Mesendoderm (in vitro differentiated cells): ENCODE measurements around the gene COL7A1.
A peak's percentile ranks its signal among the peaks of the same experiment; 100 is the strongest.

Source experiments
- DNase-seq: peaks from one replicate; pipeline ENCODE4 v3.0.0; 2013
- H2AK5ac ChIP-seq: 2 replicates; pipeline ENCODE4 v1.6.1; 2013; ENCODE audit warnings: low read length, inconsistent platforms
- H2BK120ac ChIP-seq: 2 replicates; pipeline ENCODE4 v1.6.1; 2013; ENCODE audit warnings: low read depth, mild to moderate bottlenecking, low read length, moderate library complexity, mixed read lengths
- H2BK15ac ChIP-seq: replicated peaks from 2 replicates; pipeline ENCODE4 v1.6.1; 2013; ENCODE audit warnings: low read depth, mild to moderate bottlenecking, moderate library complexity
- H2BK5ac ChIP-seq: 2 replicates; pipeline ENCODE4 v1.6.1; 2013; ENCODE audit warnings: low read length, inconsistent platforms
- H3K18ac ChIP-seq: 2 replicates; pipeline ENCODE4 v1.6.1; 2013; ENCODE audit warnings: mild to moderate bottlenecking, low read length, mixed read lengths
- H3K23ac ChIP-seq: one replicate; pipeline ENCODE4 v1.6.1; 2013; ENCODE audit warnings: low read length
- H3K27ac ChIP-seq: 2 replicates; pipeline ENCODE4 v1.5.1; 2013; ENCODE audit warnings: low read depth, mild to moderate bottlenecking, inconsistent platforms, low read length, moderate library complexity
- H3K27me3 ChIP-seq: 2 replicates; pipeline ENCODE4 v1.6.1; 2013; ENCODE audit warnings: low read length, control low read depth, mild to moderate bottlenecking, inconsistent platforms; ENCODE audit not compliant: insufficient read depth, poor library complexity
- H3K36me3 ChIP-seq: 2 replicates; pipeline ENCODE4 v1.6.1; 2013; ENCODE audit warnings: low read length, inconsistent platforms; ENCODE audit not compliant: control insufficient read depth, insufficient read depth
- H3K4ac ChIP-seq: one replicate; pipeline ENCODE4 v1.6.1; 2013; ENCODE audit warnings: low read depth, mild to moderate bottlenecking, low read length, moderate library complexity
- H3K4me1 ChIP-seq: 2 replicates; pipeline ENCODE4 v1.6.1; 2013; ENCODE audit warnings: low read depth, low read length, inconsistent platforms; ENCODE audit not compliant: control insufficient read depth
- H3K4me2 ChIP-seq: 2 replicates; pipeline ENCODE4 v1.6.1; 2013; ENCODE audit warnings: low read length
- H3K4me3 ChIP-seq: 2 replicates; pipeline ENCODE4 v1.5.1; 2013; ENCODE audit warnings: mild to moderate bottlenecking, low read length
- H3K56ac ChIP-seq: one replicate; pipeline ENCODE4 v1.6.1; 2013; ENCODE audit warnings: low read length
- H3K79me1 ChIP-seq: 2 replicates; pipeline ENCODE4 v1.6.1; 2013; ENCODE audit warnings: low read length, inconsistent platforms
- H3K79me2 ChIP-seq: 2 replicates; pipeline ENCODE4 v1.6.1; 2013; ENCODE audit warnings: mild to moderate bottlenecking, low read length; ENCODE audit not compliant: control insufficient read depth, insufficient read depth
- H3K9ac ChIP-seq: 2 replicates; pipeline ENCODE4 v1.6.1; 2013; ENCODE audit warnings: low read length, inconsistent platforms
- H4K5ac ChIP-seq: one replicate; pipeline ENCODE4 v1.6.1; 2013; ENCODE audit warnings: low read length
- H4K8ac ChIP-seq: one replicate; pipeline ENCODE4 v1.6.1; 2013; ENCODE audit warnings: low read depth, mild to moderate bottlenecking, control low read depth, low read length, moderate library complexity
- WGBS: extraction: QIAGEN DNeasy Blood & Tissue Kit; methylation state at CpG from one replicate; pipeline ENCODE4 v1.1.7; 2013; ENCODE audit warnings: low lambda C conversion rate, missing lambda C conversion rate; ENCODE audit not compliant: insufficient coverage; ENCODE audit errors: extremely low coverage; 5-methylcytosine and 5-hydroxymethylcytosine counted together

The COL7A1 gene

DNA sequence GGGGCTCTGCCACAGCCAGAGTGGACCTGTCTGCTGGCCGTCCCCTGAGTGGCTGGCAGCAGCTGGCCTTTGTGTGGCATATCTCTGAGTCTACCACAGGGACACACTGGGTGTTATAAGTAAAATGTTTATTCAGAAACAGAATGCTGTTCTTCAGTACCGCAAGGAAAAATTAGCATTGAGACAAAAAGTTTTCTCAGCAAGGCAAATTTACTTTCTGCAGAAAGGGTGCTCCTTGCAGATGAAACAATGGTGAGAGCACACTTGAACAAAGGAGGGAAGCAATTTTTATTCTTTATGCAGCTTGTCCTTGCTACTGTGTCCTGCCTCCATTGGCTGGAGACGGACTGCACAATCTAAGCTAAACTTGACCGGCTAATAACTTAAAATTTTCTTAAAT is 22.4 kb upstream of the COL7A1 start:
- Histone ChIP-seq H3K27ac (no peak overlapping the region), H3K56ac (no peak overlapping the region), H3K79me2 (no peaks in the 10 kb centered on the region), H3K4me1 (no peaks in the 10 kb centered on the region), H3K79me1 (no peaks in the 10 kb centered on the region), H3K18ac (no peak overlapping the region), H2BK120ac (no peak overlapping the region), H3K23ac (no peak overlapping the region), H2BK15ac (no peak overlapping the region), H3K4me3 (peak overlapping the region; percentile 25), H3K27me3 (no peaks in the 10 kb centered on the region), H3K4me2 (no peak overlapping the region), H2BK5ac (no peak overlapping the region), H3K36me3 (no peaks in the 10 kb centered on the region), H3K4ac (no peak overlapping the region), H2AK5ac (no peak overlapping the region), H4K5ac (no peak overlapping the region), H3K9ac (no peak overlapping the region), H4K8ac (no peak overlapping the region)
- no peak for DNase-seq
- no CpG with 5 or more reads among the region's 4 CpGs for WGBS

DNA sequence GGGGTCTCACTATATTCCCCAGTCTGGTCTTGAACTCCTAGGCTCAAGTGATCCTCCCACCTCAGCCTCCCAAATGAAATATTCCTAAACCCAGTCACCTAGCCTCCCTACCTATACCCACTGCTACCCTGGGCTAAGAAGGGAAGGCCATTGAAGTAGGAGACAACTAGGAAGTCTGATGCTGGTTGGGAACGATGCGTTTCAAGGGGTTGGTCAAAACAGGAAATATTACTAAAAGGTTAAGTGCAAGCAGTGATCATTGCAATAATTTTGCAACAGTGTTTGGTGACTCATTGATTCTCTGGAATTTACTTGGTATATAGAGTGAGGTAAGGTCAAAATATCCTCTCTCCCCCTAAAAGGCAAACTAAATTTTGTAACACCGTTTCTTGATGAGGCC is 18.9 kb upstream of the COL7A1 start:
- Histone ChIP-seq H3K36me3 (no peaks in the 10 kb centered on the region), H3K18ac (no peak overlapping the region), H3K56ac (no peak overlapping the region), H3K27me3 (no peaks in the 10 kb centered on the region), H3K4me1 (no peaks in the 10 kb centered on the region), H2BK120ac (no peak overlapping the region), H4K8ac (no peak overlapping the region), H3K9ac (no peak overlapping the region), H2AK5ac (no peak overlapping the region), H4K5ac (no peak overlapping the region), H3K4me2 (no peak overlapping the region), H3K23ac (no peak overlapping the region), H3K4me3 (no peak overlapping the region), H2BK5ac (no peak overlapping the region), H3K79me1 (no peaks in the 10 kb centered on the region), H2BK15ac (no peak overlapping the region), H3K27ac (no peak overlapping the region), H3K79me2 (peaks cover under 1% of the 10 kb centered on the region), H3K4ac (no peak overlapping the region)
- DNase-seq, result no peak
- WGBS, result no CpG with 5 or more reads among the region's 3 CpGs

DNA sequence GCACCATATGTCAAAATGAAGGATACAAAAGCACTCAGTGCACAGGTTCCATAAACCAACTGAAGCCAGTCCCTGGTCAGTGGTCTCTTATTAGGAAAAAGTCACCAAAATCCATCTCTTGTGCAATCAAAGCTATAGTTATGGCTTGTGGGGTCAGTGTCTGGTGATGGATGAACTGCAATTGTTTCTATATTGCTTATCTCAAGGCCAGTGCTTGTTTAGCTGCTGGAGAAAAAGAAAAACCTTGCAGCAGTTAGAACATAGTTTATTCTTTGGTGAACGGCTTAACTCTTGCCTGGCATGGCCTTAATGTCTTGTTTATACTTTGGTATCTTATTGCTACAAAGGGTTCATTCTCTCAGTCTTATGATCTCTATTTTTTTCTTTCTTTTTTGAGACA is 17.2 kb upstream of the COL7A1 start:
- Histone ChIP-seq H3K9ac (no peak overlapping the region), H3K23ac (no peak overlapping the region), H3K4me3 (no peak overlapping the region), H3K4ac (no peak overlapping the region), H3K36me3 (no peaks in the 10 kb centered on the region), H3K27ac (no peak overlapping the region), H2BK5ac (no peak overlapping the region), H3K56ac (no peak overlapping the region), H4K5ac (no peak overlapping the region), H4K8ac (no peak overlapping the region), H3K79me1 (peaks cover 3% of the 10 kb centered on the region), H2BK15ac (no peak overlapping the region), H3K27me3 (no peaks in the 10 kb centered on the region), H3K79me2 (peaks cover 11% of the 10 kb centered on the region), H3K18ac (no peak overlapping the region), H2BK120ac (no peak overlapping the region), H3K4me1 (no peaks in the 10 kb centered on the region), H2AK5ac (no peak overlapping the region), H3K4me2 (no peak overlapping the region)
- DNase-seq, result no peak
- WGBS, result no CpG with 5 or more reads among the region's 1 CpG

DNA sequence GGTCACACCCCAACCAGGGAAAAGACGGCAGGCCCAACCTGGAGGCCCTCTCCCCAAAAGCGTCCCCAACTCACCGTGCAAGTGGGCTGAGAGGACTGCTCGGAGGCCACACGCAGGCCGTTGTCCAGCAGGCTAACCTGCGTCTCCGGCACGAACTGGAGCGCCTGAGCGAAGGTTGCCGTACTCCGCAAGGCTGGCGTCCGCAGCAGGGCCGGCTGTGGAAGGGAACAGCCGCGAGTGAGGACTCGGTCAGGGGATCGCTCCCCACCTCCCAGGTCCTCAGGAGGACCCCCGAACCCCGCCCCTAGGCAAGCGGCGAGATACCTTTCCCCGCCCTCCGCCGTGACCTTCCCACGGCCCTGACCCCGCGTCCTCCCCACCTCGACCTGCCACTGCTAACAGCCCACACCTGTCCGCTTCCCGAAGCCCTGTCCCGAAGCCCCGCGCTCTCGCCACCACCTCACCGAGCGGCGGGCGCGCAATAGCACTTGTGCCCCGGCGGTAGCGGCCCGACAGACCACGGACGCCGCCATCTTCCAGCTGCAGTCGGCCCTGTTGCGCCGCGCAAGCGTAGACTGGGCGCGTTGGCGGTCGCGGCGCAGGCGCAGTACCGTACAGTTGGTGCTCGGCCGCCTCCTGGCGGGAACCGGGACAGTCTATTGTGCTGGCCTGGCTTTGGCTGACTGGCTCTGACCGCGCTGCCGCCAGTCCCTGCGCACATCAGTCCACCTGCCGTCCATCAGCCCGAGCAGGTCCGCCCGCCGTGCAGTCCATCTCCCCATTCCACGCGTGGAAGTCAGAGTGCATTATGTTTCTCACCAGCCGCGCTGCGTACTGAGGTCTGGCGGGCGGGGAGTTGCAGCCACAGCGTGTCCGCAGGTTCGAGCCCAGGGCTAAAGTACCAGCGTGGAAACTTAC is 14.2 kb upstream of the COL7A1 start, which contains the start of gene UQCRC1:
TSS of gene UQCRC1 (minus strand) at position 559 of the 918 bp plus-strand sequence. CDS start at position 533, 26 bp downstream.
- no CpG with 5 or more reads among the region's 86 CpGs for WGBS
- Histone ChIP-seq H2BK15ac (no peak within 1 kb of the TSS), H3K79me2 (peaks cover 11% of the 10 kb centered on the region), H3K27ac (peak within 1 kb of the TSS; percentile 74), H3K9ac (peak within 1 kb of the TSS; percentile 99), H4K8ac (no peak within 1 kb of the TSS), H3K4me1 (no peaks in the 10 kb centered on the region), H3K4ac (peak within 1 kb of the TSS; percentile 44), H3K36me3 (peaks cover 9% of the 10 kb centered on the region), H3K56ac (peak within 1 kb of the TSS; percentile 100), H3K27me3 (no peaks in the 10 kb centered on the region), H3K23ac (peak within 1 kb of the TSS; percentile 100), H3K4me2 (peak within 1 kb of the TSS; percentile 94), H3K18ac (peak within 1 kb of the TSS; percentile 35), H3K4me3 (peak within 1 kb of the TSS; percentile 99), H4K5ac (no peak within 1 kb of the TSS), H2BK5ac (peak within 1 kb of the TSS; percentile 98), H2BK120ac (no peak within 1 kb of the TSS), H2AK5ac (no peak within 1 kb of the TSS), H3K79me1 (peaks cover 3% of the 10 kb centered on the region)
- DNase-seq, result peak; percentile 96

DNA sequence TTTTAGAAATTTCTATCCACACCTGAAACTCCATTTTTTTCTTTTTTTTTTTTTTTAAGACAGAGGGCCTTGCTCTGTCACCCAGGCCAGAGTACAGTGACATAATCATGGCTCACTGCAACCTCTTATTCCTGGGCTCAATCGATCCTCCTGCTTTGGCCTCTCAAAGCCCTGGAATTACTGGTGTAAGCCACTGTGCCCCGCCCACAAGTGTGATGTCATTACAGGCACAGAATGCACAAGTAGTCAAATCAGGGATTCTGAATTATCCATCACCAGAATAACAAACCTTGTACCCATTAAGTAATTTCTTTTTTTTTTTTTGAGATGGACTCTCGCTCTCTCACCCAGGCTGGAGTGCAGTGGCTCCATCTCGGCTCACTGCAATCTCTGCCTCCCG is 12.4 kb upstream of the COL7A1 start:
- H3K27ac ChIP-seq, result no peak overlapping the region
- H3K23ac ChIP-seq, result no peak overlapping the region
- H3K4me2 ChIP-seq, result no peak overlapping the region
- H3K18ac ChIP-seq, result no peak overlapping the region
- H3K4ac ChIP-seq, result no peak overlapping the region
- no peak overlapping the region for H3K9ac ChIP-seq
- WGBS, result no CpG with 5 or more reads among the region's 5 CpGs
- H3K36me3 ChIP-seq, result peaks cover 22% of the 10 kb centered on the region
- H2BK5ac ChIP-seq, result no peak overlapping the region
- H2AK5ac ChIP-seq, result no peak overlapping the region
- no peak for DNase-seq
- H3K4me1 ChIP-seq, result no peaks in the 10 kb centered on the region
- no peaks in the 10 kb centered on the region for H3K27me3 ChIP-seq
- peaks cover 11% of the 10 kb centered on the region for H3K79me2 ChIP-seq
- no peak overlapping the region for H2BK15ac ChIP-seq
- no peak overlapping the region for H3K4me3 ChIP-seq
- no peak overlapping the region for H2BK120ac ChIP-seq
- H4K5ac ChIP-seq, result no peak overlapping the region
- H3K79me1 ChIP-seq, result peaks cover 6% of the 10 kb centered on the region
- H3K56ac ChIP-seq, result no peak overlapping the region
- H4K8ac ChIP-seq, result no peak overlapping the region
